ENCODE results near the gene NACC1.

GRCh38 chr19:13082192-13083007 lies 35.7 kb upstream of the NACC1 start:
- TF ChIP-seq, protein P1, sequence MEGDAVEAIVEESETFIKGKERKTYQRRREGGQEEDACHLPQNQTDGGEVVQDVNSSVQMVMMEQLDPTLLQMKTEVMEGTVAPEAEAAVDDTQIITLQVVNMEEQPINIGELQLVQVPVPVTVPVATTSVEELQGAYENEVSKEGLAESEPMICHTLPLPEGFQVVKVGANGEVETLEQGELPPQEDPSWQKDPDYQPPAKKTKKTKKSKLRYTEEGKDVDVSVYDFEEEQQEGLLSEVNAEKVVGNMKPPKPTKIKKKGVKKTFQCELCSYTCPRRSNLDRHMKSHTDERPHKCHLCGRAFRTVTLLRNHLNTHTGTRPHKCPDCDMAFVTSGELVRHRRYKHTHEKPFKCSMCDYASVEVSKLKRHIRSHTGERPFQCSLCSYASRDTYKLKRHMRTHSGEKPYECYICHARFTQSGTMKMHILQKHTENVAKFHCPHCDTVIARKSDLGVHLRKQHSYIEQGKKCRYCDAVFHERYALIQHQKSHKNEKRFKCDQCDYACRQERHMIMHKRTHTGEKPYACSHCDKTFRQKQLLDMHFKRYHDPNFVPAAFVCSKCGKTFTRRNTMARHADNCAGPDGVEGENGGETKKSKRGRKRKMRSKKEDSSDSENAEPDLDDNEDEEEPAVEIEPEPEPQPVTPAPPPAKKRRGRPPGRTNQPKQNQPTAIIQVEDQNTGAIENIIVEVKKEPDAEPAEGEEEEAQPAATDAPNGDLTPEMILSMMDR (IDR thresholded peaks at IDR 0.05): no peak
- no peak for TF ChIP-seq POLR2A (IDR thresholded peaks at IDR 0.05)

All from adrenal gland (tissue), 5 donors.